ENCODE measurements around the gene COMMD3.
"Not testable (repeated sequence)": the region's sequence is repeated elsewhere in the genome, so short reads cannot be mapped to it uniquely, and the experiment has no call there.

COMMD3 gene

GRCh38 chr10:22349755-22350154, 33.6 kb downstream of the COMMD3 start:
- in situ Hi-C loops (cut with HindIII; ENCODE audit: low pct_ligation_motif_present, low pct_unique_long_range_greater_than_20kb, low sequenced_read_pairs) = no loop called here
- DNase-seq = no peak

- in situ Hi-C loops (cut with HindIII; ENCODE audit: low pct_ligation_motif_present, low pct_unique_long_range_greater_than_20kb, low sequenced_read_pairs) = no loop called here
- DNase-seq = no peak
Measured at GRCh38 chr10:22351131-22351703, 35.0 kb downstream of the COMMD3 start.

- no peak for DNase-seq
- in situ Hi-C loops (cut with HindIII; ENCODE audit: low pct_ligation_motif_present, low pct_unique_long_range_greater_than_20kb, low sequenced_read_pairs) = no loop called here
Measured at GRCh38 chr10:22356324-22356873, 40.2 kb downstream of the COMMD3 start.

- DNase-seq; in situ Hi-C loops (cut with HindIII; ENCODE audit: low pct_ligation_motif_present, low pct_unique_long_range_greater_than_20kb, low sequenced_read_pairs): not testable (repeated sequence)
Measured at GRCh38 chr10:22357770-22358169, 41.6 kb downstream of the COMMD3 start.

- in situ Hi-C loops (cut with HindIII; ENCODE audit: low pct_ligation_motif_present, low pct_unique_long_range_greater_than_20kb, low sequenced_read_pairs) = no loop called here
- no peak for DNase-seq
Measured at GRCh38 chr10:22363305-22363704, 47.1 kb downstream of the COMMD3 start.

- in situ Hi-C loops (cut with HindIII; ENCODE audit: low pct_ligation_motif_present, low pct_unique_long_range_greater_than_20kb, low sequenced_read_pairs) = no loop called here
- DNase-seq = no peak
Measured at GRCh38 chr10:22364407-22365140, 48.4 kb downstream of the COMMD3 start.

- in situ Hi-C loops (cut with HindIII; ENCODE audit: low pct_ligation_motif_present, low pct_unique_long_range_greater_than_20kb, low sequenced_read_pairs) = no loop called here
Measured at GRCh38 chr10:22365233-22365632, 49.0 kb downstream of the COMMD3 start.

GRCh38 chr10:22365644-22366434, 49.7 kb downstream of the COMMD3 start:
- in situ Hi-C loops (cut with HindIII; ENCODE audit: low pct_ligation_motif_present, low pct_unique_long_range_greater_than_20kb, low sequenced_read_pairs) = no loop called here

More at GRCh38 chr10:22365233-22365632, 49.0 kb downstream of the COMMD3 start:
- DNase-seq = no peak

GRCh38 chr10:22366435-22366703, 50.2 kb downstream of the COMMD3 start:
- in situ Hi-C loops (cut with HindIII; ENCODE audit: low pct_ligation_motif_present, low pct_unique_long_range_greater_than_20kb, low sequenced_read_pairs) = no loop called here
- DNase-seq = no peak

More at GRCh38 chr10:22365644-22366434, 49.7 kb downstream of the COMMD3 start:
- DNase-seq = no peak

GRCh38 chr10:22366771-22367170, 50.6 kb downstream of the COMMD3 start:
- DNase-seq = no peak
- in situ Hi-C loops (cut with HindIII; ENCODE audit: low pct_ligation_motif_present, low pct_unique_long_range_greater_than_20kb, low sequenced_read_pairs) = no loop called here

GRCh38 chr10:22367471-22367870, 51.3 kb downstream of the COMMD3 start:
- no peak for DNase-seq
- in situ Hi-C loops (cut with HindIII; ENCODE audit: low pct_ligation_motif_present, low pct_unique_long_range_greater_than_20kb, low sequenced_read_pairs) = no loop called here

- DNase-seq = no peak
- in situ Hi-C loops (cut with HindIII; ENCODE audit: low pct_ligation_motif_present, low pct_unique_long_range_greater_than_20kb, low sequenced_read_pairs) = no loop called here
Measured at GRCh38 chr10:22368402-22368801, 52.2 kb downstream of the COMMD3 start.

- in situ Hi-C loops (cut with HindIII; ENCODE audit: low pct_ligation_motif_present, low pct_unique_long_range_greater_than_20kb, low sequenced_read_pairs) = no loop called here
- no peak for DNase-seq
Measured at GRCh38 chr10:22368981-22369380, 52.8 kb downstream of the COMMD3 start.

GRCh38 chr10:22369434-22370072, 53.4 kb downstream of the COMMD3 start:
- no peak for DNase-seq
- in situ Hi-C loops (cut with HindIII; ENCODE audit: low pct_ligation_motif_present, low pct_unique_long_range_greater_than_20kb, low sequenced_read_pairs) = no loop called here
